ENCODE measurements around the gene TMEM132C.

DNA sequence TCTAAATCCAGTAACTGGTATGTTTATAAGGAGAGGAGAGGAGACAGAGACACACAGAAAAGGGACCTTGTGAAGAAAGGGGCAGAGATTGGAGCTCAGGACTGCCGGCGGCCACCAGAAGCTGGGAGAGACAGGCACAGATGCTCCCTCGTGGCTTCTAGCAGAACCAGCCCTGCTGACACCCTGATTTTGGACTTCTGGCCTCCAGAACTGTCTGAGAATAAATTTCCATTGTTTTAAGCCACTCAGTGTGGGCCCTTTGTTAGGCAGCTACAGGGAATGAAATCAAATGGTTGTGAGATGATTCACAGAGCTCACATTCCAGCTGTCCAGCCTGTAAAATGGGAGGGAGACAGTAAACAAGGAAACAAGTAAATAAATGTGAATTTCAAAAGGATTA is 47.6 kb downstream of the TMEM132C start:
- no peak for TF ChIP-seq CTCF (IDR thresholded peaks at IDR 0.05)
- TF ChIP-seq POLR2A (IDR thresholded peaks at IDR 0.05): no peak
